Left colon (tissue), 2 donors: Measurements from ENCODE around the gene ITPK1. TPM values are rescaled to one million over a fixed set of nuclear protein-coding genes. Genes with fewer than 3 reads are reported as not detected.
"Not testable (repeated sequence)": the region's sequence is repeated elsewhere in the genome, so short reads cannot be mapped to it uniquely, and the experiment has no call there.

Source experiments
- ATAC-seq: fragments of 200-7000 bp; cut with Tn5 transposase; one replicate; pipeline ENCODE4 v1.9.1; 2020; ENCODE audit warnings: mild to moderate bottlenecking, moderate library complexity
- DNase-seq, 2 donors: peaks; one replicate each; pipeline ENCODE4 v3.0.0-alpha.2; 2020
- intact Hi-C, 2 donors: fragments of 100-400 bp; cut with DNase I in 1 of 2; cut with micrococcal nuclease in 1 of 2; formaldehyde crosslinking; loops; one replicate each; pipeline versions ENCODE4 v1.11.2 to v1.14.0; 2022; cut with DNase I, micrococcal nuclease
- total RNA-seq, 2 donors: library from RNA; stranded (reverse); fragmentation: NEBNext Ultra II Directional; extraction: Animal tissue kit (Norgen Biotek cat#: 25700); gene quantifications; one replicate each; pipeline ENCODE4 v1.2.1, GENCODE V29; 2021
- donor health status: DM: no; HTN: no; CAD: no.
- donor health status: DM: yes; HTN: yes; CAD: no.

Gene ITPK1
- total RNA-seq, 2 donors from 2014 or later, result 138 to 142 TPM

GRCh38 chr14:93135399-93135798 lies 19.7 kb upstream of the ITPK1 start:
- ATAC-seq (peak; percentile 28), DNase-seq (peak in 1 of 2 donors; percentile 28)
- intact Hi-C loops, result loop anchor here in 1 of 2 donors (5.0 kb wide), 1 partner anchor 183 kb away; no protein-coding TSS in a partner anchor

DNA sequence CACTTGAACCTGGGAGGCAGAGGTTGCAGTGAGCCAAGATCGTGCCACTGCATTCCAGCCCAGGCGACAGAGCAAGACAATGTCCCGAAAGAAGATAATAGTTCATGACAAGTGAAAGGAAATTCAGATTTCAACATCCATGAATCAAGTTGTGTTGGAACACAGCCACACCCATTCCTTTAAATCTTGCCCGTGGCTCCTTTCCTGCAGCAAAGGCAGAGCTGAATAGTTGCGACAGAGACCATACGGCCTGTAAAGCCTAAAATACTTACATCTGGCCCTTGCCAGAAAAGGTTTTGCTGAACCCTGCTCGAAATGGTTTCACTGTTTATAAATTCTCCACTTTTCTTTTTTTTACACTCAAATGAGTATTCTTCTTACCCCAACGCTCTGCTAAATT lies 17.7 kb upstream of the ITPK1 start:
- ATAC-seq (no peak), DNase-seq (no peak)
- intact Hi-C loops, result no loop called here

- intact Hi-C loops, result no loop called here
- DNase-seq, result peak; percentile 38 to 44
- peak; percentile 81 for ATAC-seq
Observed at GRCh38 chr14:93132472-93133065, 16.8 kb upstream of the ITPK1 start.

DNA sequence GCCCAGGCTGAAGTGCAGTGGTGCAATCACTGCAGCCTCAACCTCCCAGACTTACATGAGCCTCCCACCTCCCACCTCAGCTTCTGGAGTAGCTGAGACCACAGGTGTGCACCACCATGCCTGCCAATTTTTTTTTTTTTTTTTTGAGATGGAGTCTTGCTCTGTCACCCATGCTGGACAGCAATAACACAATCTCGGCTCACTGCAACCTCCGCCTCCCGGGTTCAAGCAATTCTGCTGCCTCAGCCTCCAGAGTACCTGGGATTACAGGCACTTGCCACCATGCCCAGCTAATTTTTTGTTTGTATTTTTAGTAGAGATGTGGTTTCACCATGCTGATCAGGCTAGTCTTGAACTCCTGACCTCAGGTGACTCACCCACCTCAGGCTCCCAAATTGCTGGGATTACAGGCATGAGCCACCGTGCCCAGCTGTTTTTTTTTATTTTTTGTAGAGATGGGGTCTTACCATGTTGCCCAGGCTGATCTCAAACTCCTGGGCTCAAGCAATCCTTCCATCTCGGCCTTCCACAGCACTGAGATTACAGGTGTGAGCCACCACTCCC lies 15.6 kb upstream of the ITPK1 start:
- ATAC-seq, intact Hi-C loops, DNase-seq: not testable (repeated sequence)

- DNase-seq (no peak), ATAC-seq (no peak)
- intact Hi-C loops, result no loop called here
Observed at GRCh38 chr14:93128725-93129459, 13.2 kb upstream of the ITPK1 start.

DNA sequence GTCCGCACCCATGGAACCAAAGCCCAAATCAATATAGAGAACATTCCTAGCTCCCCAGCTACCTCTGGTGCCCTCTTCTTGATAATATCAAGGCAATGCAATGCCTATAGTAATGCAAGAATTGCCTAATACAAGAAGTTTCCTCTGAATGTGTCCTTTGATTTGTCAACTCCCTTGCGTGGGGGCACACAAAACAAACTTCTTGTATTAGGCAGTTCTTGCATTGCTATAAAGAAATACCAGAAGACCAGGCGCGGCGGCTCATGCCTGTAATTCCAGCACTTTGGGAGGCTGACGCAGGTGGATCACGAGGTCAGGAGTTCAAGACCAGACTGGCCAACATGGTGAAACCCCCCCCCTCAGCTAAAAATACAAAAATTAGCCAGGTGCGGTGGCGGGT lies 10.4 kb upstream of the ITPK1 start:
- no peak for ATAC-seq
- intact Hi-C loops, result no loop called here

GRCh38 chr14:93122826-93123225 lies 7.1 kb upstream of the ITPK1 start:
- ATAC-seq (no peak), DNase-seq (no peak)
- intact Hi-C loops, result no loop called here

More for the DNA sequence above, 10.4 kb upstream of the ITPK1 start:
- DNase-seq, result no peak

- intact Hi-C loops, result no loop called here
- DNase-seq (no peak), ATAC-seq (no peak)
Observed at GRCh38 chr14:93121030-93121834, 5.5 kb upstream of the ITPK1 start.

- intact Hi-C loops, result no loop called here
- DNase-seq (no peak), ATAC-seq (no peak)
Observed at GRCh38 chr14:93120517-93120916, 4.8 kb upstream of the ITPK1 start.

GRCh38 chr14:93116676-93117200 lies 1.0 kb upstream of the ITPK1 start:
- DNase-seq (no peak), ATAC-seq (no peak)
- intact Hi-C loops, result no loop called here

GRCh38 chr14:93115069-93115820 lies 480 bp downstream of the ITPK1 start:
- ATAC-seq (peak; percentile 83), DNase-seq (peak; percentile 85 to 91)
- intact Hi-C loops, result no loop called here

DNA sequence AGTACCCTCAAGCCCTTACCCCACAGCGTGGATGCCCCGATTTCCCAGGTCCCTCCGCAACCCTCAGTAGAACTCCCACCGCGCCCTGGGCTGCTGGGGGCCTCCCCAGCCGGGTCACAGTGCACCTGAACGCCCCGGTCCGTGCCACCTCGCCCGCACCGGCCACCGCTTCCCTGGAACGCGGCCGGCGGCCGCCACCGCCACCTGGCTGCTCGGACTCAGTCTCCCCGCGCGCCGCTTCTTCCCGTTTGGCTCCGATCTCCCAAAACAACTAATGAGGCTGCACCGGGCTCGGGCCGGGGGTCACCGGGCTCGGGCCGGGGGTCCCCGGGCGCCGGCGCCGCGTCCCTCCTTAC lies 1.0 kb downstream of the ITPK1 start:
- intact Hi-C loops, result no loop called here
- peak in 1 of 2 donors; percentile 62 for DNase-seq
- peak; percentile 40 for ATAC-seq

DNA sequence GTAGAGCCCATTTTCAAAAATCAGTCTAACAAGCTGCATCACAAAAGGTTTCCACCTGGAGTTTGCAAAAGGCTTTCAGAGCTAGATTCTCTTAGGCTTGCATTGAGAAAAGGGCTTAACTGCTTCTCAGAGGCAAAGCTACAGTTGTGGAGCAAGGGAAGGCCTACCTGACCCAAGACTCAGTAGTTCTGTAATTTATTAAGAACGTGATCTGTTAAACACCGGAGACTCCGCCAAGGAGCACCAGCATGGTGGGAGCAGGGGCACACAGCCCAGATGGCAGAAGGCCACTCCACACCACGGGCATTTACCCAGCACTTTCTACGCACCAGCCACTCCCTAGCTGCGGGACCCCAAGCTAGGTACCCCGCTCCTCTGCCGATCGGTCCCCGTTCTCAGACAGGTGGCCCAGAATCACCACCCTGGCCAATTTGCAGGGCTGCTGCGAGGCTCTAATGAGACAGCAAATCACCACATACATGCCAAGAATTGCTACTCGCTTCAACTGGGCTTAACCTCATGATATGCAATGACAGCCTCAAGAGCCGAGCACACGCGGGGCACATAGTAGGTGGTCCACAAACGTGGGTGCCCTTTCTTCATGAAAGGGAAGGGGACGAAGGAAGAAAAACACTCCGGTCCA lies 1.5 kb downstream of the ITPK1 start:
- peak; percentile 6 for ATAC-seq
- intact Hi-C loops, result no loop called here

DNA sequence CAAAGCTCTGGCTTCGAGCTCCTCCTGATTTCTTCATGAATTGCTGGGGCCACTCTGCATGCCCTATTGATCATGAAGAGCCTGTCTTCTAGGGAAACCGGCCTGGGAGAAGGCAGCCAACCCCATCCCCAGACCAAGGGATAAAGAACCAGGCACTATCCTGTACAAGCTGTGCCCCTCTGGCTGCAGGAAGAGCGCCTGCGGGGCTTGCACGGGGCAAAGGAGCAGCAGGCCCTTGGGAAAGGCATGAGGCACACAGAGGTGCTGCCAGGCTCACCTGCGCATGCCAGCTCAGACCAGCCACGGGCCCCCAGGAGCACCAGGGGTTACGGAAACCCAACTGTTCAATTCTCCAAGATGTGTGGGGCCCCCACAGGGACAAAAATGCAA lies 2.1 kb downstream of the ITPK1 start:
- ATAC-seq (no peak), DNase-seq (peak in 1 of 2 donors; percentile 31)
- intact Hi-C loops, result no loop called here

More for the DNA sequence above, 1.5 kb downstream of the ITPK1 start:
- DNase-seq, result peak in 1 of 2 donors; percentile 29

GRCh38 chr14:93112891-93113677 lies 2.6 kb downstream of the ITPK1 start:
- intact Hi-C loops, result no loop called here
- ATAC-seq, result peak; percentile 37
- DNase-seq, result peak; percentile 76 to 96

DNA sequence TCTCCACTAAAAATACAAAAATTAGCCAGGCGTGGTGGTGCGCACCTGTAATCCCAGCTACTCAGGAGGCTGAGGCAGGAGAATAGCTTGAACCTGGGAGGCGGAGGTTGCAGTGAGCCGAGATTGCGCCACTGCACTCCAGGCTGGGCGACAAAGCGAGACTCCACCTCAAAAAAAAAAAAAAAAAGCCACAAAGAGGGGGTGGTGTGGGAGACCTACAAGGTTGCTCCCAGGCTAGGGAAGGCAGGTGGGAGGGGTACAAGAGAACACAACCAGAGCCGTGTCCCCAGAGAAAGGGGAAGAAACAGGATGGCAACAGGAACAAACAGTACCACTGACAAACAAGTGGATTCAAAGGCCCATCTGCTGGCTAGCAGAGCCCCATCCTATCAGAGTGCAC lies 4.2 kb downstream of the ITPK1 start:
- DNase-seq, intact Hi-C loops, ATAC-seq: not testable (repeated sequence)

GRCh38 chr14:93110856-93111419 lies 4.8 kb downstream of the ITPK1 start:
- DNase-seq (no peak), ATAC-seq (no peak)
- intact Hi-C loops, result no loop called here
